Fibroblast of skin of right quadriceps (primary cell): ENCODE results near the gene NUP210.

Experiments used
- DNase-seq: peaks from one replicate; pipeline ENCODE4 v3.0.0-alpha.2; 2013

Gene NUP210

GRCh38 chr3:13285007-13285567, 135.0 kb downstream of the NUP210 start:
- no peak for DNase-seq

- DNase-seq = no peak
Measured at GRCh38 chr3:13283877-13284264, 136.3 kb downstream of the NUP210 start.

GRCh38 chr3:13282986-13283876, 136.9 kb downstream of the NUP210 start:
- DNase-seq = no peak

- no peak for DNase-seq
Measured at GRCh38 chr3:13282358-13282985, 137.7 kb downstream of the NUP210 start.

GRCh38 chr3:13281507-13282357, 138.4 kb downstream of the NUP210 start:
- DNase-seq = no peak

- no peak for DNase-seq
Measured at GRCh38 chr3:13280811-13281506, 139.2 kb downstream of the NUP210 start.

GRCh38 chr3:13280122-13280790, 139.9 kb downstream of the NUP210 start:
- no peak for DNase-seq

- no peak for DNase-seq
Measured at GRCh38 chr3:13279532-13279910, 140.6 kb downstream of the NUP210 start.

GRCh38 chr3:13278783-13279531, 141.2 kb downstream of the NUP210 start:
- DNase-seq = no peak

- no peak for DNase-seq
Measured at GRCh38 chr3:13277860-13278531, 142.1 kb downstream of the NUP210 start.

- DNase-seq = no peak
Measured at GRCh38 chr3:13277196-13277813, 142.8 kb downstream of the NUP210 start.

GRCh38 chr3:13276438-13277195, 143.5 kb downstream of the NUP210 start:
- no peak for DNase-seq

GRCh38 chr3:13275376-13276005, 144.6 kb downstream of the NUP210 start:
- no peak for DNase-seq

GRCh38 chr3:13274551-13275332, 145.4 kb downstream of the NUP210 start:
- no peak for DNase-seq

- no peak for DNase-seq
Measured at GRCh38 chr3:13274125-13274524, 146.0 kb downstream of the NUP210 start.

- no peak for DNase-seq
Measured at GRCh38 chr3:13273604-13274105, 146.5 kb downstream of the NUP210 start.

- no peak for DNase-seq
Measured at GRCh38 chr3:13272831-13273603, 147.1 kb downstream of the NUP210 start.
